ENCODE measurements around the gene TUBA3E.
"Not testable (repeated sequence)": the region's sequence is repeated elsewhere in the genome, so short reads cannot be mapped to it uniquely, and the experiment has no call there.

TUBA3E gene

DNA sequence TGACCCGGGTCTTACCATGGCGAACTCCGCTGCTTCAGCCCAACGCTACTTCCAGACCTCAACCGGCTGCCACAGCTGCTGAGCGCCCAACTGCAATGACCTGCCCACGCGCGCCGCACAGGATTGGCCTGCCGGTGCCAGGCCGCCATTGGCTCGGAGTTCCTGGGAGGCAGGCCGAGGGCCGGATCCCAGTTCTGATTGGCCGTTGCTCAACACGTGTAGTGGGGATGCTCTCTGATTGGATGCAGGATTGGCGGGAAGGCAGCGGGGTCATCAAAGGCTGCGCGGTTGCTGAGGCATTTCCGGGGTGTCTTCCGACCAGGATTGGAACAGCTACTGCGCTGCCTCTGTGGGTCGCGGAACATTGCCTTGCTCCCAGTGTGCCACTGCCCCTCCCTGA, at the start of gene TUBA3E:
Gene TUBA3E (minus strand): TSS at position 97 of the 400 bp plus-strand sequence. CDS start 79 bp downstream, at position 18.
- TF ChIP-seq, protein P1, sequence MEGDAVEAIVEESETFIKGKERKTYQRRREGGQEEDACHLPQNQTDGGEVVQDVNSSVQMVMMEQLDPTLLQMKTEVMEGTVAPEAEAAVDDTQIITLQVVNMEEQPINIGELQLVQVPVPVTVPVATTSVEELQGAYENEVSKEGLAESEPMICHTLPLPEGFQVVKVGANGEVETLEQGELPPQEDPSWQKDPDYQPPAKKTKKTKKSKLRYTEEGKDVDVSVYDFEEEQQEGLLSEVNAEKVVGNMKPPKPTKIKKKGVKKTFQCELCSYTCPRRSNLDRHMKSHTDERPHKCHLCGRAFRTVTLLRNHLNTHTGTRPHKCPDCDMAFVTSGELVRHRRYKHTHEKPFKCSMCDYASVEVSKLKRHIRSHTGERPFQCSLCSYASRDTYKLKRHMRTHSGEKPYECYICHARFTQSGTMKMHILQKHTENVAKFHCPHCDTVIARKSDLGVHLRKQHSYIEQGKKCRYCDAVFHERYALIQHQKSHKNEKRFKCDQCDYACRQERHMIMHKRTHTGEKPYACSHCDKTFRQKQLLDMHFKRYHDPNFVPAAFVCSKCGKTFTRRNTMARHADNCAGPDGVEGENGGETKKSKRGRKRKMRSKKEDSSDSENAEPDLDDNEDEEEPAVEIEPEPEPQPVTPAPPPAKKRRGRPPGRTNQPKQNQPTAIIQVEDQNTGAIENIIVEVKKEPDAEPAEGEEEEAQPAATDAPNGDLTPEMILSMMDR (IDR thresholded peaks at IDR 0.05; ENCODE audit: low read depth, low read length), result no peak
- no peaks in the 10 kb centered on the region for H3K36me3 ChIP-seq
- no peak within 1 kb of the TSS for H3K27ac ChIP-seq
- H3K4me3 ChIP-seq (ENCODE audit: low read depth, low read length), result no peak within 1 kb of the TSS
- DNase-seq, result no peak
- no peaks in the 10 kb centered on the region for H3K9me3 ChIP-seq (ENCODE audit: severe bottlenecking)
- no peaks in the 10 kb centered on the region for H3K27me3 ChIP-seq (ENCODE audit: insufficient read depth, low read depth, severe bottlenecking)

DNA sequence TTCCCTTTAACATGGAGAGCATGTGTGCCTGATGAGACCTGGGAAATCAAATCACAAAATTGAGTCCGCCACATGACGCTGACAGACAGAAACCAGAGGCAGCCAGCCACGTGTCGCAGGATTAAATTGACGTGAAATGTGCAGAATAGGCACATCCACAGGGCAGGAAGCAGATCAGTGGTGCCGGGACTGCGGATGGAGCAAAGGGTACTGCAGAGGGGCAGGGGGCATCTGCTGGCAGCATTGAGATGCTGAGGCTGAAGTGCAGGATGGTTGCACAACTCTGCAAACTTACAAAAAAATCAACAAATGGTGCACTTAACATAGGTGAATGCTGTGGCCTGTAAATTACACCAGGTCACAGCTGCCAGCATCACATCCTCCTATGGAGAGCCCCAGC, 48.2 kb upstream of the TUBA3E start:
- TF ChIP-seq, protein P1 (IDR thresholded peaks at IDR 0.05; ENCODE audit: low read depth, low read length), result no peak
- Histone ChIP-seq H3K9me3 (ENCODE audit: severe bottlenecking) (no peaks in the 10 kb centered on the region), H3K36me3 (no peaks in the 10 kb centered on the region), H3K27ac (no peak overlapping the region), H3K27me3 (ENCODE audit: insufficient read depth, low read depth, severe bottlenecking) (no peaks in the 10 kb centered on the region), H3K4me3 (ENCODE audit: low read depth, low read length) (no peak overlapping the region)
- DNase-seq, result no peak

DNA sequence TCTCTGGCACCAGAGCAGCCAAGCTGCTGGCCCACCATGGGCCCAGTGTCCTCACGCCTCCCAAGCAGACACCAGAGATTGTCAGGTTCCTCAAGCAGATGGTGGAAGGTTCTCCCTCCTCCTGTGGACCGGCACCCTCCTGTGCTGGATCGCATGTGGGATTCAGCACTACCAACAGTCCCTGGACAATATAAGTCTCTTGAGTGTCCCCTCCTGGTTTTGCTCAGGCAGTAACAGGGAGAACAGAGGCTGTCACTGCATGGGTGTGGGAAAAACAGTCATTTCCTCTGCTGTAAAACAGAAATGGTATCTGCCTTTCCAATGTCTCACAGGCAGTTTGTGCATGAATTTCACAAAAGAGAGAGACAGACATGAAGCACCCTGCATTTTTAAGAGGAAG, 47.7 kb upstream of the TUBA3E start:
- TF ChIP-seq, protein P1 (IDR thresholded peaks at IDR 0.05; ENCODE audit: low read depth, low read length), result no peak
- Histone ChIP-seq H3K36me3 (no peaks in the 10 kb centered on the region), H3K4me3 (ENCODE audit: low read depth, low read length) (no peak overlapping the region), H3K27ac (no peak overlapping the region), H3K27me3 (ENCODE audit: insufficient read depth, low read depth, severe bottlenecking) (no peaks in the 10 kb centered on the region), H3K9me3 (ENCODE audit: severe bottlenecking) (no peaks in the 10 kb centered on the region)
- no peak for DNase-seq

DNA sequence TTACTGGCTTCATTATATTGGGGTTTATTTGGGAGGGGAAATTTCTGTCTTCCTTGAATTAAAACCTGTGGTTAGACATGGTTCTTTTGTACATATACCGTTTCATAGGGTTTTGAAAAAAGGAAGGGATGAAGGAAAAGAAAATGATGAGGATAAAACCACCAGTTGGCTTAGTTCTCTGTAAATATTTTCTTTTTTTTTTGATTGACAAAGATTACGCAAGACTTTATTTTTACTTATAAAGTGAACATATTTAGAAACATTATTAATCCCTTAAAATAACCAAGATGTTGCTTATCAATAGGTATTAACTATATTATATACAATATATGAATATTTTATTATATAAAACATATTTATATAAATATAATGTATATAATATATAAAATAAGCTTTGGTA, 45.1 kb upstream of the TUBA3E start:
- no peak overlapping the region for H3K4me3 ChIP-seq (ENCODE audit: low read depth, low read length)
- H3K36me3 ChIP-seq, result no peaks in the 10 kb centered on the region
- DNase-seq, result no peak
- H3K9me3 ChIP-seq (ENCODE audit: severe bottlenecking), result no peaks in the 10 kb centered on the region
- no peak overlapping the region for H3K27ac ChIP-seq
- H3K27me3 ChIP-seq (ENCODE audit: insufficient read depth, low read depth, severe bottlenecking), result no peaks in the 10 kb centered on the region
- TF ChIP-seq, protein P1 (IDR thresholded peaks at IDR 0.05; ENCODE audit: low read depth, low read length), result no peak

DNA sequence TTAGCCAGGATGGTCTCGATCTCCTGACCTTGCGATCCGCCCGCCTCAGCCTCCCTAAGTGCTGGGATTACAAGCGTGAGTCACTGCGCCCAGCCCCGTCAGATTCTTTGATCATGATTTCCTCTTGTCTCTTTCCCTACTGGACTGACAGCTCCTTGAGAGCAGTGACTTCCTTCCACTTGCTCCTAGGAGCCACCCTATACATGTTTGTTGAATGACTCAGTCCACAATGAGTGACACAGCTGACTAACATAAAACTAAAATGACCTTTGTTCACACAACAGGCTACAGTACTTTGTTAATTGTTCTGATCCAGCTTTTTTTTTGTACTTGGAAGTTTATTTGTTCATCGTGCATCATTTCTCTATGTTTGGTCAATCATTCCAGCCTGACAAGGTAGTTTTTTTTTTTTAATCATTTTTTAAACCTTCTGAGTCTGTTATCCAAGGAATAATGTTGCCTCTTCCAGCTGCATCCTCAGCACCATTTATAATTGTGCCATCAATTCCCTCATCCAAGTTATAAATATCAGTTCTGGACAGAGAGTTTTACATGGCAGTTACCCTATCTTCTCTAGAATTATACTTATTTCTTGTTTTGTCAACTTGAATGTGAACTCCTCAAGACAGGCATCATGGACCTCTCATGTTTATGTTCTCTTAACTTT, 42.9 kb upstream of the TUBA3E start:
- Histone ChIP-seq H3K36me3 (no peaks in the 10 kb centered on the region), H3K27ac (no peak overlapping the region), H3K4me3 (ENCODE audit: low read depth, low read length) (no peak overlapping the region), H3K9me3 (ENCODE audit: severe bottlenecking) (no peaks in the 10 kb centered on the region), H3K27me3 (ENCODE audit: insufficient read depth, low read depth, severe bottlenecking) (no peaks in the 10 kb centered on the region)
- TF ChIP-seq, protein P1 (IDR thresholded peaks at IDR 0.05; ENCODE audit: low read depth, low read length), result no peak
- no peak for DNase-seq

DNA sequence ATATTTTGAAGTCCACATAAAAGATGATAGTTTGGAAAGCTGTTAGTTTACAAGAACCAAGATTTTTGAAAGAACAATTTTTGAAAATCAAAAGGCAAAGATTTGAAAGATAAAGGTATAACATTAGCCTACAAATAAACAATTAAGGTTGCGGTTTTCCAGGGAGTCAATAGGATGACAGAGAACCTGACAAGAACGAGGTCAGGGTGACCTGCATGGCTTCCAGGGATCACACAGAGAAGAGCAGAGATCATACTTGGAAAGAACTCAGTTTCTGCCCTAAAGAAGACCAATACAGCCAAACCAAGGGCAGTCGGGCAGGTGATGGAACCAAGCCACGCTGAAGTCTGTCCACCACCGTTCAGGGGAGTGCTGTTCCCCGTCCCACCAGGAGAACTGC, 41.3 kb upstream of the TUBA3E start:
- H3K36me3 ChIP-seq; DNase-seq; H3K27me3 ChIP-seq (ENCODE audit: insufficient read depth, low read depth, severe bottlenecking); H3K4me3 ChIP-seq (ENCODE audit: low read depth, low read length); H3K9me3 ChIP-seq (ENCODE audit: severe bottlenecking); H3K27ac ChIP-seq: not testable (repeated sequence)

DNA sequence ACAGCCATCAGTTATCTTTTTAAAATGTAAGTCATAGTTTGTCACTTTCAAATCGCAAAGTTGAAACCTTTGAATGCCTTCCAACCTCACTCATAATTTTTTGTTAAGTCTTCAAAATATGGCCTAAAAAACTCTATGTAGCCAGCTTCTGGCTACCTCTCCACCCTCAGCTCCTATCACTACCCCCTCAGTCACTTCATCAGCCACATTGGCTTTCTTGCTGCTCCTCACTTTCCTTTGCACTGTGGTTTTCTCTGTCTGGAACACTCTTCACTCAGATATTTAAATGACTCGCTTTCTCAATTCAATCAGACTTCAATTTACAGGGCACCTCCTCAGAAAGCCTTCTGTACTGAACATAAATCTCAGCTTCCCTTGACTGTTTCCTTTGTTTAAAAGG, 34.8 kb upstream of the TUBA3E start:
- not testable (repeated sequence) for H3K27ac ChIP-seq; DNase-seq; H3K9me3 ChIP-seq (ENCODE audit: severe bottlenecking); H3K36me3 ChIP-seq; H3K27me3 ChIP-seq (ENCODE audit: insufficient read depth, low read depth, severe bottlenecking); H3K4me3 ChIP-seq (ENCODE audit: low read depth, low read length)
